OCI-LY3 (cell line): ENCODE results near the gene SULT2B1.

Experiments used
- CTCF ChIP-seq: fragments of 200-600, 300-600 bp; sonication (generic); IDR thresholded peaks from 2 replicates; pipeline ENCODE4 v1.5.1; 2014; ENCODE audit warnings: antibody characterized with exemption, low read length, low read depth
- EZH2phosphoT487 ChIP-seq: fragments of 200-600 bp; shearing (Covaris generic); IDR thresholded peaks from 2 replicates; pipeline ENCODE4 v1.6.1; 2018; ENCODE audit warnings: antibody characterized with exemption, mixed run types, low read depth

GRCh38 chr19:48502350-48503018 is 49.5 kb upstream of the SULT2B1 start:
- TF ChIP-seq CTCF, result no peak
- TF ChIP-seq EZH2phosphoT487, result no peak
